ENCODE data around the gene RALGAPA2.

Gene RALGAPA2

GRCh38 chr20:20731000-20731944 lies 18.8 kb upstream of the RALGAPA2 start:
- Histone ChIP-seq H3K27ac (no peak overlapping the region), H3K4me3 (no peak overlapping the region), H3K4me2 (no peak overlapping the region), H3K9me3 (no peaks in the 10 kb centered on the region), H3K36me3 (no peaks in the 10 kb centered on the region), H3K9ac (no peak overlapping the region), H3K4me1 (peaks cover 25% of the 10 kb centered on the region), H3K27me3 (no peaks in the 10 kb centered on the region), H4K20me1 (no peaks in the 10 kb centered on the region)
- TF ChIP-seq Cebpa-rat (IDR thresholded peaks at IDR 0.05): no peak

GRCh38 chr20:20729563-20729962 lies 17.1 kb upstream of the RALGAPA2 start:
- no peak for TF ChIP-seq Cebpa-rat (IDR thresholded peaks at IDR 0.05)
- H4K20me1 ChIP-seq: no peaks in the 10 kb centered on the region
- H3K4me3 ChIP-seq: no peak overlapping the region
- no peak overlapping the region for H3K4me2 ChIP-seq
- no peaks in the 10 kb centered on the region for H3K36me3 ChIP-seq
- no peaks in the 10 kb centered on the region for H3K27me3 ChIP-seq
- H3K27ac ChIP-seq: no peak overlapping the region
- no peaks in the 10 kb centered on the region for H3K9me3 ChIP-seq
- peaks cover 24% of the 10 kb centered on the region for H3K4me1 ChIP-seq
- no peak overlapping the region for H3K9ac ChIP-seq

- Histone ChIP-seq H3K4me3 (no peak overlapping the region), H3K27ac (no peak overlapping the region), H3K9me3 (no peaks in the 10 kb centered on the region), H3K27me3 (no peaks in the 10 kb centered on the region), H4K20me1 (no peaks in the 10 kb centered on the region), H3K4me2 (no peak overlapping the region), H3K9ac (no peak overlapping the region), H3K4me1 (peaks cover 21% of the 10 kb centered on the region), H3K36me3 (no peaks in the 10 kb centered on the region)
- no peak for TF ChIP-seq Cebpa-rat (IDR thresholded peaks at IDR 0.05)
Observed at GRCh38 chr20:20721489-20721888, 9.0 kb upstream of the RALGAPA2 start.

- Histone ChIP-seq H3K9ac (no peak overlapping the region), H3K27ac (no peak overlapping the region), H3K36me3 (no peaks in the 10 kb centered on the region), H3K9me3 (no peaks in the 10 kb centered on the region), H3K4me3 (no peak overlapping the region), H4K20me1 (no peaks in the 10 kb centered on the region), H3K4me2 (no peak overlapping the region), H3K27me3 (no peaks in the 10 kb centered on the region), H3K4me1 (peaks cover 21% of the 10 kb centered on the region)
- no peak for TF ChIP-seq Cebpa-rat (IDR thresholded peaks at IDR 0.05)
Observed at GRCh38 chr20:20720158-20720557, 7.7 kb upstream of the RALGAPA2 start.

- Histone ChIP-seq H3K4me3 (no peak overlapping the region), H3K9ac (no peak overlapping the region), H3K27me3 (no peaks in the 10 kb centered on the region), H3K27ac (no peak overlapping the region), H3K9me3 (no peaks in the 10 kb centered on the region), H3K4me1 (peaks cover 14% of the 10 kb centered on the region), H3K36me3 (no peaks in the 10 kb centered on the region), H3K4me2 (no peak overlapping the region), H4K20me1 (no peaks in the 10 kb centered on the region)
- no peak for TF ChIP-seq Cebpa-rat (IDR thresholded peaks at IDR 0.05)
Observed at GRCh38 chr20:20719411-20719810, 7.0 kb upstream of the RALGAPA2 start.

- H3K9ac ChIP-seq: peak overlapping the region; percentile 90
- peaks cover 6% of the 10 kb centered on the region; the same call in 1 of the 2 replicates for H4K20me1 ChIP-seq
- peaks cover 7% of the 10 kb centered on the region; the same call in 1 of the 2 replicates for H3K36me3 ChIP-seq
- peaks cover 25% of the 10 kb centered on the region for H3K4me1 ChIP-seq
- peak overlapping the region; percentile 90 for H3K27ac ChIP-seq
- H3K9me3 ChIP-seq: no peaks in the 10 kb centered on the region
- no peak for TF ChIP-seq Cebpa-rat (IDR thresholded peaks at IDR 0.05)
- H3K4me2 ChIP-seq: peak overlapping the region; percentile 95
- peak overlapping the region; percentile 94 for H3K4me3 ChIP-seq
- H3K27me3 ChIP-seq: no peaks in the 10 kb centered on the region
Observed at GRCh38 chr20:20713244-20713765, 861 bp upstream of the RALGAPA2 start.

- Histone ChIP-seq H3K36me3 (peaks cover 7% of the 10 kb centered on the region; the same call in 1 of the 2 replicates), H3K4me2 (peak overlapping the region; percentile 95), H3K27ac (peak overlapping the region; percentile 90), H3K27me3 (no peaks in the 10 kb centered on the region), H4K20me1 (peaks cover 6% of the 10 kb centered on the region; the same call in 1 of the 2 replicates), H3K4me3 (peak overlapping the region; percentile 94), H3K9me3 (no peaks in the 10 kb centered on the region), H3K4me1 (peaks cover 25% of the 10 kb centered on the region), H3K9ac (peak overlapping the region; percentile 90)
- TF ChIP-seq Cebpa-rat (IDR thresholded peaks at IDR 0.05): no peak
Observed at GRCh38 chr20:20712004-20712473, 405 bp downstream of the RALGAPA2 start.

- peaks cover 25% of the 10 kb centered on the region for H3K4me1 ChIP-seq
- no peak for TF ChIP-seq Cebpa-rat (IDR thresholded peaks at IDR 0.05)
- H3K27ac ChIP-seq: peak overlapping the region; percentile 90; the same call in 1 of the 2 replicates
- H3K36me3 ChIP-seq: peaks cover 7% of the 10 kb centered on the region; the same call in 1 of the 2 replicates
- H3K27me3 ChIP-seq: no peaks in the 10 kb centered on the region
- peaks cover 11% of the 10 kb centered on the region; the same call in 1 of the 2 replicates for H4K20me1 ChIP-seq
- peak overlapping the region; percentile 95 for H3K4me2 ChIP-seq
- no peaks in the 10 kb centered on the region for H3K9me3 ChIP-seq
- H3K4me3 ChIP-seq: peak overlapping the region; percentile 94
- peak overlapping the region; percentile 90 for H3K9ac ChIP-seq
Observed at GRCh38 chr20:20711413-20711812, 1.0 kb downstream of the RALGAPA2 start.

GRCh38 chr20:20710443-20711315 lies 1.8 kb downstream of the RALGAPA2 start:
- no peak overlapping the region for H3K27ac ChIP-seq
- peaks cover 18% of the 10 kb centered on the region; the same call in 1 of the 2 replicates for H4K20me1 ChIP-seq
- peaks cover 25% of the 10 kb centered on the region for H3K4me1 ChIP-seq
- H3K36me3 ChIP-seq: peaks cover 7% of the 10 kb centered on the region; the same call in 1 of the 2 replicates
- peak overlapping the region; percentile 94 for H3K4me3 ChIP-seq
- no peaks in the 10 kb centered on the region for H3K27me3 ChIP-seq
- TF ChIP-seq Cebpa-rat (IDR thresholded peaks at IDR 0.05): peak; percentile 16; the same call in 1 of the 2 replicates
- H3K9me3 ChIP-seq: no peaks in the 10 kb centered on the region
- peak overlapping the region; percentile 95 for H3K4me2 ChIP-seq
- no peak overlapping the region for H3K9ac ChIP-seq
